ENCODE data around the gene ENAH. TPM values are rescaled to one million over a fixed set of nuclear protein-coding genes. Genes with fewer than 3 reads are reported as not detected.

ENAH gene
- total RNA-seq, 1 experiment from 2014 or later, result 285 TPM

DNA sequence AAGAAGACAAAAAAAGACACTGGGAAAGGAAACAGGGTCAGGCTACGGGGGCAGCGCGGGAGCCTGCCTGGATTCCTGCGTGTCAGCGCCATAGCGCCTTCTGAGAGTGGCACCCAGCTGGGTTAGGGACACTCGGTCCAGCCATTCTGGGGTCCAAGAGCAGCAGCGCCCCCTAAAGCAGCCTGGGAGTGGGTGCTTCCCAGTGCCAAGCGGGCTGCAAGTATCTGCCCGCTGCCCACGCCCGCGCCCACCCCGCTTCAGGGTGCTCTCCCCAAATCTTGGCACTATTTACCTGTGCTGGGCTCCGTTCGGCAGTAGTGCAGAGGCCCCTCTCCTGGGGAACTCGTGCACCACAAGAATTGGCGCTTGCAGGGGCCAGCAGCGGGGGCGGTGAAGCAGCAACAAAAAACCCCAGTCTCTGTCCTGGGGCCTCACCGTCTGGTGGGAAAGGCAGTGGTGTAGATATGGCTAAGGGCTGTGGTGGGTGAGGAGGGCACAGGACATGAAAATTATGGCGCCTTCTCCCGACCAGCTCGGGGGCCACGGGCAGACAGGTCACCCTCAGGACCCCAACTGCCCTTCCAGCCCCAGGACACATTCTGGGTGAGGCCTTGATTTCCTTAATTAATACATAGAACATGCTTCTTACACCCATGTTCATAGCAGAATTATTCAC lies 200.9 kb downstream of the ENAH start:
- no peak overlapping the region for H2AFZ ChIP-seq (ENCODE audit: low read length)
- H3K4ac ChIP-seq (ENCODE audit: low read depth, low read length), result no peak overlapping the region
- Mint-ChIP-seq H3K36me3 (ENCODE audit: insufficient read depth in 1 of 3, low read depth in 3 of 3) (no peaks in the 10 kb centered on the region), H3K27ac (no peak overlapping the region; a peak in 1 of 7 replicates), H3K9me3 (peaks cover 0 to 3% of the 10 kb centered on the region in 2 experiments; a peak in 3 of 5 replicates), H3K4me3 (no peak overlapping the region), H3K4me1 (peaks cover 10 to 11% of the 10 kb centered on the region in 2 experiments), H3K27me3 (ENCODE audit: low read depth) (peaks cover 12% of the 10 kb centered on the region)
- peaks cover 5% of the 10 kb centered on the region; the same call in 1 of the 2 replicates for H3K4me1 ChIP-seq (ENCODE audit: insufficient read depth, low read length)
- no peak for DNase-seq
- no peak overlapping the region for H2BK120ac ChIP-seq (ENCODE audit: low read depth, low read length, poor library complexity, severe bottlenecking)
- H3K18ac ChIP-seq (ENCODE audit: insufficient read length, low read depth, low read length), result no peak overlapping the region
- no peak overlapping the region for H2BK5ac ChIP-seq (ENCODE audit: insufficient read length, low read length)
- H3K27me3 ChIP-seq (ENCODE audit: insufficient read depth, low read length), result no peaks in the 10 kb centered on the region
- no peaks in the 10 kb centered on the region for H4K20me1 ChIP-seq (ENCODE audit: control insufficient read depth, insufficient read depth, insufficient read length)
- H4K91ac ChIP-seq (ENCODE audit: insufficient read length, low read depth, low read length), result no peak overlapping the region
- no peak overlapping the region for H2BK12ac ChIP-seq (ENCODE audit: insufficient read length, low read depth, low read length)
- H2BK20ac ChIP-seq (ENCODE audit: low read depth, low read length, poor library complexity, severe bottlenecking), result no peak overlapping the region
- H3K79me1 ChIP-seq (ENCODE audit: insufficient read depth, low read depth, low read length, poor library complexity, severe bottlenecking), result no peaks in the 10 kb centered on the region
- no peak overlapping the region for H3K27ac ChIP-seq (ENCODE audit: insufficient read length, low read depth, low read length)
- H2AK5ac ChIP-seq (ENCODE audit: insufficient read length, low read length), result no peak overlapping the region
- WGBS (ENCODE audit: extremely low coverage, insufficient read length, low lambda C conversion rate), result no CpG with 5 or more reads among the region's 25 CpGs
- no peak overlapping the region for H2BK15ac ChIP-seq (ENCODE audit: low read depth, low read length)
- no peak overlapping the region for H3K9ac ChIP-seq (ENCODE audit: extremely low read depth, insufficient read length, low read length)
- H3K4me2 ChIP-seq (ENCODE audit: insufficient read depth, insufficient read length, low read length), result no peak overlapping the region
- H3K14ac ChIP-seq (ENCODE audit: insufficient read depth, low read length), result no peak overlapping the region
- no peak overlapping the region for H3K56ac ChIP-seq (ENCODE audit: insufficient read length, low read depth, low read length)
- no peaks in the 10 kb centered on the region for H3K79me2 ChIP-seq (ENCODE audit: insufficient read depth, low read length)
- H3T11ph ChIP-seq (ENCODE audit: low read length), result no peak overlapping the region
- H3K9me3 ChIP-seq (ENCODE audit: control insufficient read depth, low read depth, low read length), result no peaks in the 10 kb centered on the region
- H3K23me2 ChIP-seq (ENCODE audit: insufficient read length, low read depth, low read length, poor library complexity, severe bottlenecking), result no peaks in the 10 kb centered on the region
- TF ChIP-seq, protein P1, sequence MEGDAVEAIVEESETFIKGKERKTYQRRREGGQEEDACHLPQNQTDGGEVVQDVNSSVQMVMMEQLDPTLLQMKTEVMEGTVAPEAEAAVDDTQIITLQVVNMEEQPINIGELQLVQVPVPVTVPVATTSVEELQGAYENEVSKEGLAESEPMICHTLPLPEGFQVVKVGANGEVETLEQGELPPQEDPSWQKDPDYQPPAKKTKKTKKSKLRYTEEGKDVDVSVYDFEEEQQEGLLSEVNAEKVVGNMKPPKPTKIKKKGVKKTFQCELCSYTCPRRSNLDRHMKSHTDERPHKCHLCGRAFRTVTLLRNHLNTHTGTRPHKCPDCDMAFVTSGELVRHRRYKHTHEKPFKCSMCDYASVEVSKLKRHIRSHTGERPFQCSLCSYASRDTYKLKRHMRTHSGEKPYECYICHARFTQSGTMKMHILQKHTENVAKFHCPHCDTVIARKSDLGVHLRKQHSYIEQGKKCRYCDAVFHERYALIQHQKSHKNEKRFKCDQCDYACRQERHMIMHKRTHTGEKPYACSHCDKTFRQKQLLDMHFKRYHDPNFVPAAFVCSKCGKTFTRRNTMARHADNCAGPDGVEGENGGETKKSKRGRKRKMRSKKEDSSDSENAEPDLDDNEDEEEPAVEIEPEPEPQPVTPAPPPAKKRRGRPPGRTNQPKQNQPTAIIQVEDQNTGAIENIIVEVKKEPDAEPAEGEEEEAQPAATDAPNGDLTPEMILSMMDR (conservative IDR thresholded peaks at IDR 0.05), result peak; percentile 53
- no peak overlapping the region for H3K23ac ChIP-seq (ENCODE audit: insufficient read length, low read depth, low read length)
- H4K8ac ChIP-seq (replicated peaks; ENCODE audit: insufficient read length, low read depth, low read length), result no peak overlapping the region
- H4K5ac ChIP-seq (ENCODE audit: insufficient read length, low read depth, low read length), result no peak overlapping the region
